ENCODE data around the gene JAK1. TPM values are rescaled to one million over a fixed set of nuclear protein-coding genes. Genes with fewer than 3 reads are reported as not detected.
A peak's percentile ranks its signal among the peaks of the same experiment; 100 is the strongest.

The JAK1 gene
- total RNA-seq, 1 donor from 2014 or later = 43.3 TPM

DNA sequence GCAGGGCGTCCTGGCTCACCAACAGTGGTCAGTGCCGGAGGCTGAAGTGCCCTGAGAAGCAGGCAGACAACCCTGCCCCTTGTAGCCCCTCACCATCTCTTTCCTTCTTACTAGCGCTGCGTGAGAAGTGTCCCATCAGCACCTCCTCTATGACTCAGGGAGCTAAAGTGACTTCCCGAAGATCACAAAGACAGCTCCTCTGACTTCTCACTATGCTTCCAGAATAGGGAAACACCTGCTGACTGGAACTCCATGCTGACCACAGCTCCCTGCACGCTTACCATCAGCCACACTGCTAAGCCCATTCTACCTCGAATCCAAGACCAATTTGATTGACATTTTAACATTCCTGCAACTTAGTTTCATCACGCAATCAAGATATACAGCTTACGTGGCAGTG lies 92.8 kb downstream of the JAK1 start:
- no peak for ATAC-seq

DNA sequence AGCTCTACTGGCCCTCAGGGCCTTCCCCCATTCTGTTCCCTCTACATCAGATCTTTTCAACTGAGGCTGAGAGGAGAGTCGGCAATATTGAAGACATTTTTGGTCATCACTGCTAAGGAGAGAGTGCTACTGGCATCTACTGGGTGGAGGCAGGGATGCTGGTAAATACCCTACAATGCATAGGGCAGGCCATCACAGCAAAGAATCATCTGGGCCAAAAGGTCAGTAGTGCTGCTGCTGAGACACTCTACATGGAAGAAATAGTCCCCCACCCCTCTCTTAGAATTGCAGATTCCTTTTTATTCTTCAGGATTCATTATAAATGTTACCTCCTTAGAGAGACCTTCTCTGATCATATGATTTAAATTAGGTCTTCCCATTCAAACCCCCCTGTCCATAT lies 94.3 kb downstream of the JAK1 start:
- DNase-seq (ENCODE audit: low spot score) = no peak
- ATAC-seq = no peak

More for the DNA sequence above, 92.8 kb downstream of the JAK1 start:
- DNase-seq (ENCODE audit: low spot score) = no peak

DNA sequence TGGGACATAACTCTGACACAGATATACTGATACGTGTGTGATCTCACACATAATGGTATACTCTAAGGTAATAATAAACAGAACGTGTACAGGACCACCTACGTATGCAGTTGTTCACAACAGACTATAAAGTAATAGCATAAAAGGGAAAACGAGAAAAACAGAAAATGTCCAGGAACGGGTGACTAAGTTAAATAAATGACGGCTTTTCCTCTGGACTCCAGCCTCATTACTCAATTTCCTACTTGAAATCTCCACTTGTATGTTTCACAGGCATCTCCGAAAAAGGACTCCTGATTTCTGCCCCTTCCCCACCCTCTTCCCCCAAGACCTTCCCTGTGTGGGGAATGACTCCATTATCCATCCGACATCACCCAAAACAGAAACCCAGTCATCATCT lies 95.1 kb downstream of the JAK1 start:
- no peak for DNase-seq (ENCODE audit: low spot score)

DNA sequence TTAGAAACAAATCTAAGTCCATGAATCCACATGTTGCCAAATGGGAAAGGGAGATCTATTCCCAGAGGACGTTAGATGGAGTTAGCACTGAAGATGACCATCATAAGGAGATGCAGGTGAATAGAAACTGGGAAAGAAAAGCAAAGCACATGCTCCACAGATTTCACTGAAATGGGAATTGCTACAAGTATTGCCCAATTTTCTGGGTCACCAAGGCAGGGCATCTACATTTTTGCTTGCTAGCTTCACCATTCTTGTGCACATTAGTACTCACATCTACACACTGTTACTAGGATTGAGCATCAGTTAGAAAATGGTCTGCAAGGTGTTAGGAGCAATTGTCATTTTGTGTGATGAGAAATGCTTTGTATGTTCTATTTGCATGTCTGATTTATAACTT lies 99.1 kb downstream of the JAK1 start:
- ATAC-seq (no peak), DNase-seq (ENCODE audit: low spot score) (no peak)

More for the DNA sequence above, 95.1 kb downstream of the JAK1 start:
- no peak for ATAC-seq

DNA sequence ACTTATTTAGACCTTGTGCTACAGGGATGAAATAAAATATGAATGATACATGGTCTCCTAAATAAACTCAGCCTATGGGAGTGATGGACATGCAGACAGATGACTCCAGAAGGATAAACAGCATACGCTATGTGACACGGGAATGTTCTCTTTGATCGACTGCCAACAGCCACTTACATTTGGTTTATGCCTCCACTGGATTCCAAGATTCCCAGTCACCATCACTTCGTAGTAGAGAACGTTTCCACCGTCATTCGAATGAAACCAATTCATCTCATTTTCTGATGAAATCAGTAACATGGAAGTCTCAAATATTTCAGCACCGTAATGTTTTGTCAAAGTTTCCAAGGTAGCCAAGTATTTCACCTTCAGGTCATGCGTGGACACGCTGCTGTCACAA lies 99.7 kb downstream of the JAK1 start:
- no peak for ATAC-seq
- no peak for DNase-seq (ENCODE audit: low spot score)

DNA sequence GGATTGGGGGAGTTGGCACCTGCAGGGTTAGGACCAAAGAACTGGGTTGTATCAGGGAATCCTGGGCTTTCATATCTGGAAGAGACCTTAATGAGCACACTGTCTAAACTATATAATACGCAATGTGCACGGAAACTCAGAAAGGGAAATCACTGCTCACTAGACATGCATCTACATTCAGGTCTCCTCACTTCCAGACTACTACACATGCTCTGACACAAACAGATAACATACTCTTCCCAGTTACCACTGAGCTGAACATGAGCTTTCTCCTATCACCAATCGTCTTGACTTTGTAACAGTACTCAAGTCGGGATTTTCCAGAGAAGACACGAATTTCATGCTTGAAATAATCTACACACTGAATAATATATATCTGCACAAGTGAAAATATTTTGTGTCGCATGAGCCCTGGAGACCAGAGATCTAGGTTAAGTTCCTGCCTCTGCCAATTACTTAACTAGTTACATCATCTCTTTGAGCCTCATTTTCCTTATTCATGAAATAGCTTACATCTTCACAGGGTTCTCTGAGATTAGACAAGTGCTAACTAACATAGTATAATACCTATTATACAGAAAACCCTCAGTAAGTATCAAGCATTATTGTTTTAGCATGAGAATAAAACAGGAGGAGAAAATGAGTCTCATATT lies 101.1 kb downstream of the JAK1 start:
- no peak for DNase-seq (ENCODE audit: low spot score)
- no peak for ATAC-seq

DNA sequence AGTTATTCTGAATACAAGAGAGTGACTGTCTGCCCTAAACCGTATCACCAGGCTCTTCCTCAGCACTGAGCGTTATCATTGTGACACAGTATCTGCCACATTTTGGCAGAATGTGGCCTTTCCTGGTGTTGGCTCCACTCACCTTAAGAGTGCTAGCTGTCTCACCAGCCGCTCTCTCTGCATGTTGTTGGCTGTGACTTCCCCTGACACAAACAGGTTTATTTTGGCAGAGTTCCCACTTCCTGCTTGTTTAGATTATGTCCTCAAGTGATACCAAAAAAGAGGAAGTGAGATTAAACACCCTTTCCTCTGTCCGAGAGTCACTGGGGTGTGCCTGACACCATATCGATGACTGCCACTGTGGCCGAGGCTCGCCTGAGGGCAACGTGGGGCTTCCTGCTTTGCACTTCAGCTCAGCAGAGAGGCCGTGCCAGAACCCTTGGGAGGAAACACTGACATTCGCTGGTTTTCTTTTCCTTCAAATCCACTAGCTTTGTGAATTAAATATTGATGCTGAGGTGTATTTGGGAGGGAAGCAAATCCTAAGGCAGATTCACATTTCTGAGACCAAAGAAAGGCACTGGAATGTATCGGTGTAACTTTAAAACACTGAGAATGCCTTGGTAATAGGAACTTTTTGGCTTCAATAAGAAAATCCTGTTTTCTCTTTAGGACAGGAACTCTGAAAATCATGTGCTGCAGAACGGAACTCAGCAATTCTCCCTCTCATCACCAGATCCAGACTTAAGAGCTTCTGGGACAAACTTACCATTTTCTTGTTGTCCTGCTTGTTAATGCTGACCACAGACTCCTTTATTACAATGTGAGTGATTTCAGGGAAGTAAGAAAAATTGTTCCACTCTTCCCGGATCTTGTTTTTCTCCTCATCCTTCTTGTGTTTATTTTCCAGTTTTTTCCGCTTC lies 102.1 kb downstream of the JAK1 start:
- ATAC-seq (peak; percentile 79), DNase-seq (ENCODE audit: low spot score) (peak; percentile 62)

DNA sequence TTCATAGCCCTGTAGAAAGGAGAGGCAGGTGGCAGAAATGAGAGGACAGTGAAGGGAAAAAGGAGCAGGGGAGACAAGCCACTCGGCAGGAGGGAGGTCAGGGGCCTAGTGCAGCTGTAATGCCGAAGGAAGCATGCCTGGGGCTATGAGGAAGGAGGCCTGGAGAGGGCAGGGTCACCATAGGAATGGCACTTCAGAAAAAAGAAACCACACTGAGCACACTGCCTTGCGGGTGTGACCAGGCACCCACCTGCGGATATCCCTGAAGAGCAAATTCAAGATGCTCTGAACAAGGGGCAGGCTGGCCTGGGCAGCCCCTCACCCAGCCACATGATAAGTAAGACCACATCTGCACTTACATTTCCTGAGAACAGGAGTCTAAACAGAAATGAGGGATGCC lies 104.7 kb downstream of the JAK1 start:
- ATAC-seq (peak; percentile 56), DNase-seq (ENCODE audit: low spot score) (no peak)

DNA sequence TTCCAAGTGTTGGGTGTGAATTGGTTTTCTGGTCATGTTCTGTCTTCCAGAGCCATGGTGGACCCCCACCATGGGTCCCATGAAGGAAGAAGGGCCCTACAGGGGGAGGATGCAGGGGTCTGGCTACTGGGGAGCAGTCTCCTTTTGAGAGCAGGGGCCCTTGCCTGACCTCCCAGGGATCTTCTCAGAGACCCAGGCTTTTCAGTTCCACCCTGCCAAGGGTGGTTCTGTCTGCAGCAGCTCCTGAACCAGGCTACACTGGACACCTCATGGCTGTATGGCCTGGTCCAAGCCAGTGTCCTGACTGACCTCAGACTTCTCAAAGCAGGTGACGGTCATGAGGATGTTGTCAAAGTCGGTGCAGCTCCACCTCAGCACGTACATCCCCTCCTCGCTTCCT lies 109.0 kb downstream of the JAK1 start:
- DNase-seq (ENCODE audit: low spot score) (no peak), ATAC-seq (no peak)

DNA sequence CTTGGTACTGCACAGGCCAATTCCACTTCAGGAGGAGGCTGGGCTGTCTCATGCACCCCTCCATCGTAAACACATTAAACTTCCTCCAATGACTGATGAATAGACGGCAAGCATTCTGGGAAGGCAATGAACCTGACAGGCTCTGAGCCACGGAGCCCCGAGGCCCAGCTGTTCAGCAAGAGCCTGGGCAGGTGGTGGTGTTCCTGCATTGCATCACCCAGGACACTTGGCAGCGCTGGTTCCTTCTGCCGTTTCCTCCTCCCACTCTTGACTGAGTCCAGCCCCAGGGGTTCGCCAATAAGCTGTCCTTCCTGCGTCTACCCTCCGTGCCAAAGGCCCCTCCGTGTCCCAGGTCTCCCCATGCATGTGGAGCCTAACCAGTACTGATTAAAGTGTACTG lies 109.8 kb downstream of the JAK1 start:
- peak; percentile 64 for DNase-seq (ENCODE audit: low spot score)
- peak; percentile 88 for ATAC-seq

DNA sequence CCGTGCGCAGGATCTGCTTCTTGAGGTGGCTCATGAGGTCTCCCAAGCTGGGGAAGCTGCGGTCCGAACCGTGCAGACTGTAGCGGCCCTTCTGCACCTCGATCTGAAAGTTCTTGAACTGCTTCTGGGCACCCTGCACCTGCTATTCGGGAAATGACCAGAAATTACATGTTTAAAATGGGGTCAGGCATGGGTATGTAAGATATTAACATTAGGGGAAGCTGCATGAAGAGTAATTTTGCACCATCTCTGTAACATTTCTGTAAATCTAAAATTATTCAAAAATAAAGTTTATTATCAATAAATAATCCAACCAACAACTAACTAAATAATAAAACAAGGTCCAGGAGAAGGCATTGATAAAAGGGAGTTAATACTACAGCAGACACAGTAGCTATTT lies 110.8 kb downstream of the JAK1 start:
- ATAC-seq (no peak), DNase-seq (ENCODE audit: low spot score) (no peak)

DNA sequence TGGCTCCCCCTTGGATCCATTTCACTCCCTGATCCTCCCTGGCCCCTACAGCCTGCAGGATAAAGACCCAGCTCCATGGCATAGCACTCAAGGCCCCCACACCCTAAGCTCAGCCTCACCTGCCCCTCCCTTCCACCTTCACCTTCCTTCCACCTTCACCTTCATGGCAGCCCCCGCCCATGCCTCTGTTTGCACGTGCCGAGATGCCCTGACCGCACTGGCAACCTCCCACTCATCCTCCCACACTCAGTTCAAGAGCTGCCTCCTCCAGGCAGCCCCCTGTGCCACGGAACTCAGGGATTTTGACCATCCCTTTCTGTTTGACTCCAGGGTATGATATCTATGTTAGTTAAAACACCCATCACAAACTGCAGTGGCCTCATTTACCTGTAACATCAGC lies 111.7 kb downstream of the JAK1 start:
- DNase-seq (ENCODE audit: low spot score) (no peak), ATAC-seq (no peak)

DNA sequence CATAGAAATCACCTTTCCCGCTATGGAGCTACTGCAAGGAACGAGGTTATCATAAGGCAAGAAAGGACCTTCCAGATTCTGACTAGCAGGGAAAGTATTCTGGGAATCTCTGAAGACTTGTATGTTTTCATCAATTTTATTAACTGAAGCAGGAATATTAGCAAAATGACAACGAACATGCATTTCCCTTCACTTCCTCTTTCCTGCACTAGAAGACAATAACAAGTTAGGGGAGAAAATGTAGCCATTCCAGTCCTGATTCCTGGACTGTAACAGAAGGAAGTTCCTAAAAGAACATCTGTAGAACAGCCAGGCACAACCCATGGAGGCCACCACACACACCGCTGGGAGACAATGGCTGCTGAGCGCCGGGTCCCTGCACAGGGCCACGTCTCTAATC lies 114.7 kb downstream of the JAK1 start:
- ATAC-seq (no peak), DNase-seq (ENCODE audit: low spot score) (no peak)

DNA sequence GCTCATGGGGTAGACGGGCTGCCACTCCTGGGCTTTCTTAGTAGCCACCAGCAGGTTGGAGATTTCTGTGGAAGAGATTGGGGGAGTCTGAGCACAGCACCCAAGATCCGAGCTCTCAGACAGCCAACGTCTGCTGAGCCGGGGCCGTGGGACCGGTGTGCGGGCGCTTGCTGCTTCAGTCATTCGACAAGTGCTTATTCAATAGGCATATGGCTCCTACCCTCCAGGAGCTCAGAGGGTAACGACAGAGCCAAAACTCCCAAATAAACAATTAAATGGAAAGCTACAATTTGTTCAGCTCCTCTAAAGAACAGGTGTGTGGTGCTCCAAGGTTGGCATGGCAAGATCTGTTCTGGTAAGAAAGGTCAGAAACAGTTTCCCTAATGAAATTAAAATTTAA lies 115.5 kb downstream of the JAK1 start:
- DNase-seq (ENCODE audit: low spot score) (no peak), ATAC-seq (no peak)

DNA sequence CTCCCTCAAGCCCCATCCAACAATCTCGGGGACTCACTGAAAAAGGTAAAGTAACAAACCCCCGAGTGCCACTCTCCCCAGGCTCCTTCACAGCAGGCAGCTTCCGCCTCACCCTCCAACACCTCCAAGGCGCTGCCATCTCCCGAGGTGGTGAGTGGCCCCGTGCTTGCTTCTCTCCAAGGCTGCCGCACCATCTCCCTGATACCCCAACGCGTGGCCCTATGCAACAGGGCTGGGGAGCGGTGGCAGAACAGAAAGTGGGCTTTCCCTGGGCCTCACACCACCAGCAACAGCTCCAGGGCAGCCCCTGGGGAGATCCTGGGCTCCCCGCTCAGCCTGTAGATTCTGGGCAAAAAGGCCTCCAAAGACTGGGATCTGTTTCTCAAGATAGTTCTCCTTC lies 116.4 kb downstream of the JAK1 start:
- DNase-seq (ENCODE audit: low spot score) (no peak), ATAC-seq (no peak)

DNA sequence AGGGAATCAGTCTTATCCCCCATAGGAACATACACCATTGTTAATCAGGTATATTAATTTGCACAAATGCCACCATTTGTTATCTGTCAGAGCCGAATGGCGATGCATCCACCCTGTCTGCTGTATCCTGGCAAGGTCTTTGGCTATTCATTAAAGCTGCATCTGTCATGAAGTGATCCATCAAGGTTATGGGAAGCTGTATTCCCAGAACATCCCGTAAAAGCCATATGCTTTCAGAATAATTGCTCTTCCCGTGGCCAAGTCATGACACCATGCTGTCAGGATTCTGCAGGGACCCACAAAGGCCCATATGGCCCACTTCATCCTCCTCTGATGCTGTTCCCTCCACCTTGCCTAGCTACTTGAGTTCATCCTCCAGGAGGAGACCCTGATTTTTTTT lies 117.5 kb downstream of the JAK1 start:
- no peak for DNase-seq (ENCODE audit: low spot score)
- no peak for ATAC-seq

DNA sequence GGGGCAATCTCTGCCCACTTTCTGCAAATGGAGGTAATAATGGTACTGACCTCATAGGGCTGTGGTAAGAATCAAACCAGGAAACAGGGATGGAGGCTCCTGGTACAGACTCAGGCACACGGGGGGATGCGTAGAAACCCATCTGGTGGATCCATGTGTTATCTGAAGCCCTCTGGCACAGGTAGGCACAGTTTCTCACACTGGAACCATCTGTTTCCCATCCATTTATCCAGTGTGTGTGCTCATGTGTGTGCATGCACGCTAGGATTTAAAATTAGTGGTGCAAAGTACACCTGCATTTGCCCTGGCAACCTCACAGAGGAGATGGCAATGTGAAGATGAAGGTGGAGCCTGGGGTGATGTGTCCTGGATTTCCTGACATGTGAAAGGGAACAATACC lies 118.2 kb downstream of the JAK1 start:
- no peak for DNase-seq (ENCODE audit: low spot score)
- ATAC-seq = no peak

DNA sequence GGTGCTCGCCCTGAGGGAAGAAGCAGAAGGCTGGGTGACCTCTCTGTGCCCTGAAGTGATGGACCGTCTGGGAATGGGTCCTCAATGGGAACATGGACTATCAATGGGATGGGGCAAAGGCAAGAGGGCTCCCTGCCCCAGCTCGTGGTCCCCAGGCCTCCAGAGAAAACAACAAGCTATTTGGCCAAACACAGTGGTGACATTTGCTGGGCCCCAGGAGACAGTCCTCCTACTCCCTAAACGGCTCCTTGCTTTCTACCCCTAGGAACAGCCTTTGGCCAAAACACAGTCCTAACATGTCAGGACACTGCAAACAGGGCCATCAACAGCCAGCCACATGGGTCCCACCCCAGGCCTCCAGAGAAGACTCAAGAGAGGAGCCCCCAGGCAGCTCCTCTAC lies 118.7 kb downstream of the JAK1 start:
- no peak for DNase-seq (ENCODE audit: low spot score)
- no peak for ATAC-seq

DNA sequence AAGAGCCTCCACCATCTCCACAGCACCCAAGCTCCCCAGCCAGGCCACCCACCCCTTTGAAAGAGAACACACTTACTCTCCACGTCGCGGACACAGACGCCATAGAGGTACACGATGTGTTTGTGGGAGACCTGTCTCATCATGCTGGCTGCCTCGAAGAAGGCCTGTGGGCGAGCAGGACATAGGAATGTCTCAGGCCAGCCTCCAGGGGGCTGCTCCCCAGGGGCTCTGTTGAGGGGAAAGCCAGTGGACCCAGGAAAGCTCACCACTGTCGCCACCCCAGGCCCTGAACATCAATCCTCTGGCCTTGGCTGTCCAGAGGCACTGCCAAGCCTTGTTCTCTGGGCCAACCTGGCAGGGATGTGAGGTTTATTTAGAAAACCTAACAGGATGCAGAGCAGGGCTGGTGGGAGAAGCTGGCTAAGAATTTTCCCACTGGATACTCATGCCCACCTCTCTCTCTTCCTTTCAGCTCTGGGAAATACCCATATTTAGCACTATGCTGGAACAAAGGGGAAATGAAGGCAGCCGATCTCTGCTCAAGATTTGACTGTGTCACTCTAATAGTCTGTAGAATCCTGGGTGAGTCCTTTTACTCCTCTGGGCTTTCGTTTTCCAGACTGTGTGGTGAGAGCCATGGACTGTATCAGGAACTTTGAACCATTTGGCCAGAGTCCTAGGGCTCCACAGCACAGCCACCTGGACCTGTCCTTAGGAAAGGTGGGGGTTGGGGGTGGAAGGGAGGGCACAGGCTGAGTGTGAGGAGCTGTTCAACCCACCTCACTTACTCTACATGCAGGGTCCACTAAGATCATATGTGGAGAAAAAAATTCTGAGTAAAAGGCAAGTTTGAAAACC lies 119.5 kb downstream of the JAK1 start:
- DNase-seq (ENCODE audit: low spot score) = peak; percentile 73

DNA sequence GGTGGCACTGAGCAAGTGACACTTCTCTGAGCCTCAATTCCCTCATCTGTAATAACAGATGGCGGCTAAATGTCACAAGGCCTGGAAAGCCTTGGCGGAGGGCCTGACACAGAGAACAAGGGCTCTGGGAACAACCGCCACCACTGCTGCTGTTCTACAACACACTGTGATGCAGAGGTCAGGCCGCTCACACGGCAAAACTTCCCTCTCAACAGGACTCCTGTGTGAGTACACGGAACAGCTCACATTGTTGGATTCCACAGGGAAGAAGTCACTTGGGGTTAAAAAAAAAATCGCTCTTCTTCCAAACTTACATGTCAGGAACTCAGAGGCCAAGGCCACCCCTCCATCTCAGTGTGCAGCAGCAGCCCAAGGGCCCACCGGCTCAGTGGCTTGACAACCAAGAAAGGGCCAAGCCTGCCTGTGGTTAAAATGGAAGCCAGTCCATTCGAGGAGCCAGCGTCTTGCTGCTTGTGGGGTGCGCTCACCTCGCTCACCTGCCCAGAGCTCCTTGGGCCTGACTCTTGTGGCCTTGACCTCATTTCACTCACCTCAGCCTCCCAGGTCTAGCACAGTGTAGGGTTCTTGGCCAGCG lies 120.4 kb downstream of the JAK1 start:
- ATAC-seq = no peak

More for the DNA sequence above, 119.5 kb downstream of the JAK1 start:
- ATAC-seq = peak; percentile 91

DNA sequence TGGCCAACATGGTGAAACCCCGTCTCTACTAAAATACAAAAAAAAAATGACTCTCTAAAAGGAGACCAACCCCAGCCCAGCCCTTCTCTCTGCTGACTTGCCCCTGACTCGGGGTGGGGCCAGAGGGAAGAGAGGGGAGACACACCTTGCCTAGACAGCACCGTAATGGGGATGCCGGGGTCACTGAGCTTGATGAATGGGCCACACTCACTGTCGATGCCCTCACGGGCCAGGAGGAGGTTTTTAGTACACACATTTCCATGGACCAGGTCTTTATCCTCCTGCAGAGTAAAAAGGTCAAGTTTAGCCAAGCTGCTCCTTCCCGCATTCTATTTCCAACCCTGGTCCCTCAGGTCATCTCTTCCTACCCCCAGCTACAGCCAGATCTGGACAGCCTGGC lies 121.7 kb downstream of the JAK1 start:
- DNase-seq (ENCODE audit: low spot score) (no peak), ATAC-seq (no peak)

More for the DNA sequence above, 120.4 kb downstream of the JAK1 start:
- DNase-seq (ENCODE audit: low spot score) = no peak
